HG02759 (cell line): ENCODE measurements around the gene SLC7A4.
"Not testable (repeated sequence)": the region's sequence is repeated elsewhere in the genome, so short reads cannot be mapped to it uniquely, and the experiment has no call there.

Source experiments
- ATAC-seq: cut with Tn5 transposase; IDR thresholded peaks from one replicate; pipeline ENCODE4 v1.9.1; 2021; ENCODE audit warnings: mild to moderate bottlenecking, moderate library complexity; ENCODE audit not compliant: unreplicated experiment

Gene SLC7A4

DNA sequence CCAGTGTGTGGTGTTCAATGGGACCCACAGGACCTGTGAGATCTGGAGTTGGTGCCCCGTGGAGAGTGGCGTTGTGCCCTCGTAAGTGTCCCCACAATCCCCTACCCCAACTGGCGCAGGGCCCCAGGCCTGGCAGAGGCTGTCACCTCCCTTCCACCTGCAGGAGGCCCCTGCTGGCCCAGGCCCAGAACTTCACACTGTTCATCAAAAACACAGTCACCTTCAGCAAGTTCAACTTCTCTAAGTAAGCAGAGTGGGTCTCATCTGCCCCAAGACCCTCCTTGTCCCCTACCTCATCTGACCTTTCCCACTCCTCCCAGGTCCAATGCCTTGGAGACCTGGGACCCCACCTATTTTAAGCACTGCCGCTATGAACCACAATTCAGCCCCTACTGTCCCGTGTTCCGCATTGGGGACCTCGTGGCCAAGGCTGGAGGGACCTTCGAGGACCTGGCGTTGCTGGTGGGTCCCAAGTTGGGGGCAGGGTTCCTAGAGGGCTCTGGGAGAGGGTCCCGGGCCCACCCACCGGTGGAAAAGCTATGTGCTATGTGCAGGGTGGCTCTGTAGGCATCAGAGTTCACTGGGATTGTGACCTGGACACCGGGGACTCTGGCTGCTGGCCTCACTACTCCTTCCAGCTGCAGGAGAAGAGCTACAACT, 9.3 kb downstream of the SLC7A4 start:
- ATAC-seq: no peak

DNA sequence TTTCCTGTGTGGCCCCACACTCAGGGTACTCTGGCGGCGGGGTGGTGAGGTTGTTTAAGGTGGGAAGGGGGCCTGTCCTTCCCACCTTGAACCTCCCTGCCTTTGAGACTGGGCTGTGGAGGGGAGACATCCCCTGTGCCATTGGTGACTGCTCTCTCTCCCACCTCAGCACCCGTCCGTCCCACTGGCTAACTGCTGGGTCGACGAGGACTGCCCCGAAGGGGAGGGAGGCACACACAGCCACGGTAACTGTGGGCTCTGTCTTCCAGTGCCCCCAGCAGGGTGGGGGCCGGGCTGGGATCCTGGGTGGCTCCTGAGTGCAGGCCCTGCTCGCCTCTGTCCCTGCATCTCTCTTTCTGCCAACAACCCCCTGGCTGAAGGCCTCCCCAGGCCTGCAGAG, 9.9 kb downstream of the SLC7A4 start:
- ATAC-seq: no peak

DNA sequence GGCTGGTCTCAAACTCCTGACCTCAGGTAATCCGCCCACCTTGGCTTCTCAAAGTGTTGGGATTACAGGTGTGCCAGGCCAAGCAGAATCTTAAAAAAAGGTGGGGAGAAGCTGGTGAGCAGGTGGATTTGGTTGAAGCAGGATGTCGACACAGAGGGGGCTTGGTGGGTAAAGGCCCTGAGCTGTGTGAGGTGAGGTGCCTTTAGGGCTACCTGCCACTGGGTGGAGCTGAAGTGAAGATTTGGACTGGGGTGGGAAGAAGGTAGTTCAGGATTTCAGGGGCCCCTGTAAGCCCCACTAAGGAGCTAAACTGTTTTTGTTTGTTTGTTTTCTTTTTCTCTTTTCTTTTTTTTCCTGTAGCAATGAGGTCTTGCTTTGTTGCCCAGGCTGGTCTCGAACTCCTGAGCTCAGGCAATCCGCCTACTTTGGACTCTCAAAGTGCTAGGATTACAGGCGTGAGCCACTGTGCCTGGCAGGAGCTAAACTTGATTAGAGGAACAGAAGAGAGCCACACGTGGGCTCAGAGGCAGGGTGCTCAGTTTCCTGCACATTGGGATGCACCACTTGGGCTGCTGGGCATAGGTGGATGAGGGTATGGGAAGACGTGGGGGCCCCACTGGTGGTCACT, 11.4 kb downstream of the SLC7A4 start:
- ATAC-seq: no peak

GRCh38 chr22:21018314-21018713, 14.0 kb downstream of the SLC7A4 start:
- ATAC-seq: no peak

GRCh38 chr22:21016644-21017420, 15.5 kb downstream of the SLC7A4 start:
- no peak for ATAC-seq

DNA sequence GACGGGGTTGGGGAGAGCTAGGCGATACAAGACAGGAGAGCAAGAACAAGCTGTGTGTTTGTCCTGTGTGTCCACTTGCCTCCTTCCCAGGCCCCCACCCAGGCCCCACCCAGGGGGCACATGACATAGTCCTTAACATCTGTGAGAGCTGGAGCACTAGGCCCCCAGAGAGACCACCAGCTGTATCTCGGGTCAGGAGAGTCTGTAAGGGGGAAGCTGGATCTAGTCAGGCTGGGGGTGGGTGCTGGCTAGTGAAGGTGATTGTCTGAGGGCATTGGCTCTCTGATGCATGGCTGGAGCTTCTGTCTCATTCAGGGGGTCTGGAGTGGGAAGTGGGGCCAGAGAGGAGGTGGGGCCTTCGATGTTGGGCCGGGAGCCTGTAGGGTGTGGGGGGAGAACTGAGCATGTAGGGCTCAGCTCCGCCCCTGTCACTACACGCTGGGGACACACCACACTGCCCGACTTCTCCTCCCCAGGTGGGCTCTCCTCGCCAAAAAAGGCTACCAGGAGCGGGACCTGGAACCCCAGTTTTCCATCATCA, 16.8 kb downstream of the SLC7A4 start:
- no peak for ATAC-seq

GRCh38 chr22:21014726-21015465, 17.5 kb downstream of the SLC7A4 start, which contains the start of gene P2RX6:
Gene P2RX6 (plus strand): TSS chr22:21015165. CDS start chr22:21015175, 10 bp downstream.
- ATAC-seq: no peak

DNA sequence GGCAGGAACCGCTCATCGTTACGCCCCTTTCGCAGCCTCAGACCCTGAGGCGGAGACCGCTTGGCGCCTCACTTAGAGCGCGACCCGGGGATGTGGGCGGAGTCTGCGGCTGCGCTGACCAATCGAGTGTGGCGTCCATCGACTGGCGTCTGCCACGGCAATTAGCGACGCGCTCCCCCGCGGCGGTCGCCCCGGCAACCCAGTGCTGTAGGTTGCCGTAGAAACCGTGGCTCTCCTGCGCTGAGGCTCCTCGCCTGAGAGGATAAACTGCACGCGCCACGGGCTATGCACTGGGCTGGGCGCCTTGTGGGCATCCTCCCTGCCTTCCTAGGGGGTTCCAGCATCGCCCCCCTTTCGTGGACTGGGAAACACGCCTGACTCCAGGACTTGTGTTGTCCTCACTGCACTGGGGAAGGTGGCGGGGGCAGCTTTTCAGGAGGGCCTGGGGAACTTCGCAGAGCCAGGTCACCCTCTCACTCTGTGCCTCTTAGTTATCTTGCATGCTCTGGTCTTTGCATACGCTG, 18.1 kb downstream of the SLC7A4 start:
- peak; percentile 87 for ATAC-seq

DNA sequence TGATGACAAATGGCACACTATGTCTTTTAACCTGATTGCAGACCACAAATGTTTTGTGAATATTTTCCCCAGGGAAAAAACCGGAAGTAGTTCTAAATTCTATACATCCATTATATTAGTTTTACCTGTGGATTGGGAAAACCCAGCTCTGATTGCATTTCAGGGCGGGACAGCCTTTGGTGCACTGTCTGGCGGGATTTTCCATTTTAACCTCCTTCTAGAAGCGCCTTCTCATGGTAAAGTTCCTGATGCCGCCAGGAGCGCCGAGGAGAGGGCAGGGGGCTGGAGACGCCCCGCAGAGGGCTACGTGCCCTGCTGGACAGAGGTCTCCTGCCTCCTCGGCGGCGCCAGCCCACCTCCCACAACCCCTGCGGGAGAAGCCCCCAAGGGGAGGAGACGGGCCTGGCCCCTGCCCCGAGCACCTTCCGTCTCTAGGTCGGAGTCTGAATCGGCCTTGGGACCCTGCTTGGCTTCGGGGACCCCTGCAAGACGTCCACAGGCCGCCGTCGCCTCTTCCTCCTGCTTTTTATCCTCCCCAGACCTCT, 18.6 kb downstream of the SLC7A4 start:
- ATAC-seq: peak; percentile 19

- ATAC-seq: no peak
Measured at GRCh38 chr22:21012446-21013407, 19.6 kb downstream of the SLC7A4 start.

DNA sequence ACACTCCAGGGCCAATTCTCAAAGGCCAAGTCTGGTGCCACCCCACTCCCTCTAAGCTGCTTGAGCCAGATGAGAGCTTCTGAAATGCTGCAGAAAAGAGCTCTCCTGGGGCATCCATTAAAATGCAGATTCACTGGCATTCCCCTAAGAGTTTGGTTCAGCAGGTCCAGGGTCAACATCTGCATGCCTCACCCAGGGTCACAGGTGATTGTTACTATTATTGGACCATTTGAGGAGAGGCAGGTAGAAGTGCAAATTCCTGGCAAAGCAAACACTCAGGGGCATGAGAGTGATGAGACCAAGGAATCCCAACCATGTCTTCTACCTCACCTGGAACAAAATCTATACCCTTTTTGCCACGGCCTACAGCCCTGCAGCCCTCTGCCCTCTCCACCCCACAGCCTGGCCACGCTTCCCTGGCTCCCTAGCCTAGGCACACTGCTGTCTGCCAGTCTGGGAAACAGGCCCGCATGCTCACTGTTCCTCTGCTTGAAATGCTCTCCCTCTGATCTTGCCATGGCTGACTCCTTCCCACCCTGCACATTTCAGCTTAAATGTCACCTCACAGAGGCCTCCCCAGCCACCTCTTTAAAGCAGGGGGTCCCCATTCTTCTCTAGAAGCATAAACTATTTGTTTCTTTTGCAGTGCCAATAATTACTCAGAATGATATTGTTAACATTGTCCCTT, 21.8 kb downstream of the SLC7A4 start:
- no peak for ATAC-seq

- no peak for ATAC-seq
Measured at GRCh38 chr22:21009638-21010425, 22.5 kb downstream of the SLC7A4 start.

- ATAC-seq: not testable (repeated sequence)
Measured at GRCh38 chr22:21009208-21009607, 23.2 kb downstream of the SLC7A4 start.

GRCh38 chr22:21003782-21004181, 28.6 kb downstream of the SLC7A4 start:
- ATAC-seq: no peak

- peak; percentile 88 for ATAC-seq
Measured at GRCh38 chr22:21001601-21002325, 30.6 kb downstream of the SLC7A4 start, which contains the start of gene THAP7. Gene THAP7 (minus strand): TSS chr22:21002118. CDS start chr22:21001911, 207 bp downstream.

- ATAC-seq: no peak
Measured at GRCh38 chr22:21000987-21001600, 31.3 kb downstream of the SLC7A4 start.
